HepG2 (cell line): ENCODE measurements around the gene EVI5. TPM values are rescaled to one million over a fixed set of nuclear protein-coding genes. Genes with fewer than 3 reads are reported as not detected.
A peak's percentile ranks its signal among the peaks of the same experiment; 100 is the strongest.

Experiments
- ATAC-seq: fragments of 200-7000 bp; cut with Tn5 transposase; 3 replicates; pipeline ENCODE4 v1.9.1; 2020; ENCODE audit warnings: mild to moderate bottlenecking, moderate library complexity
- BruUV-seq: library from RNA; stranded (reverse); fragments of 400-500 nt; replicated peaks from 2 replicates; lab custom pipeline; 2021; lab: Mats Ljungman, UMichigan
- CTCF ChIA-PET: fragments of 300-600 bp; formaldehyde crosslinking; extraction: SDS; loops from one replicate; lab custom pipeline; 2021; ENCODE audit warnings: low total read pairs, inconsistent platforms, low intra/inter-chr PET ratio; lab: Yijun Ruan, JAX
- POLR2A ChIA-PET: fragments of 350-600 bp; sonication (Branson Sonifier 250); formaldehyde crosslinking; loops from one replicate; lab custom pipeline; 2020; ENCODE audit warnings: antibody characterized with exemption, inconsistent platforms; lab: Yijun Ruan, JAX
- DNase-seq: peaks from one replicate; pipeline ENCODE4 v3.0.0-alpha.2; 2015; ENCODE audit warnings: low spot score
- FAIRE-seq: peaks from 3 replicates; lab custom pipeline; 2011; peaks lifted over from hg19 to GRCh38; lab: Jason Lieb, UNC
- H2AFZ ChIP-seq: one replicate; pipeline ENCODE4 v1.6.1; 2011; ENCODE audit warnings: low read length, inconsistent platforms
- H3K27ac ChIP-seq: fragments of 300-600 bp; 3 replicates; pipeline ENCODE4 v1.8.0; 2011; ENCODE audit warnings: mixed run types, mild to moderate bottlenecking, mixed read lengths, low read length, inconsistent platforms; ENCODE audit not compliant: insufficient read depth; ENCODE audit errors: extremely low read length
- H3K27me3 ChIP-seq, 2 experiments: fragments of 200-600 bp in 1 of 2; 2 replicates in 1 of 2; 3 replicates in 1 of 2; pipeline versions ENCODE4 v1.6.0 to v1.8.0; 2011; ENCODE audit warnings: low read length in 2 of 2, mild to moderate bottlenecking in 2 of 2, moderate library complexity in 2 of 2, inconsistent platforms in 1 of 2; ENCODE audit not compliant: insufficient read depth in 2 of 2, control insufficient read depth in 1 of 2
- H3K36me3 ChIP-seq, 2 experiments: fragments of 200-600 bp in 1 of 2; replicated peaks in 1 of 2; 2 replicates in 1 of 2; 3 replicates in 1 of 2; pipeline versions ENCODE4 v1.5.1 to v1.8.0; 2011; ENCODE audit warnings: low read length in 2 of 2, inconsistent platforms in 1 of 2; ENCODE audit not compliant: insufficient read depth in 2 of 2, control insufficient read depth in 1 of 2
- H3K4me1 ChIP-seq: 2 replicates; pipeline ENCODE4 v1.5.1; 2012; ENCODE audit warnings: low read length, inconsistent platforms; ENCODE audit not compliant: insufficient read depth
- H3K4me2 ChIP-seq: 2 replicates; pipeline ENCODE4 v1.6.0; 2011; ENCODE audit warnings: low read depth, low read length, inconsistent platforms
- H3K4me3 ChIP-seq, 3 experiments: fragments of 200-600 bp in 1 of 3; sonication (generic), shearing (Covaris generic) in 1 of 3; replicated peaks in 1 of 3; 2 replicates each; pipeline ENCODE4 v1.5.1; 2011 to 2016; ENCODE audit warnings: low read length in 3 of 3, inconsistent platforms in 2 of 3, low read depth in 2 of 3, mild to moderate bottlenecking in 2 of 3, control low read depth in 1 of 3, mixed read lengths in 1 of 3; ENCODE audit not compliant: insufficient read depth in 1 of 3
- H3K79me2 ChIP-seq: one replicate; pipeline ENCODE4 v1.6.1; 2011; ENCODE audit warnings: low read length, inconsistent platforms; ENCODE audit not compliant: insufficient read depth
- H3K9ac ChIP-seq: 2 replicates; pipeline ENCODE4 v1.6.0; 2011; ENCODE audit warnings: mild to moderate bottlenecking, low read depth, low read length, inconsistent platforms; ENCODE audit not compliant: insufficient read depth
- H3K9me3 ChIP-seq: 2 replicates; pipeline ENCODE4 v1.5.1; 2012; ENCODE audit warnings: mild to moderate bottlenecking, low read length
- H4K20me1 ChIP-seq: 2 replicates; pipeline ENCODE4 v1.6.0; 2011; ENCODE audit warnings: inconsistent platforms, mild to moderate bottlenecking, low read length, moderate library complexity; ENCODE audit not compliant: insufficient read depth
- JUNB ChIP-seq: sonication (generic); formaldehyde crosslinking; IDR thresholded peaks from 2 replicates; pipeline ENCODE4 v1.8.0; 2022; ENCODE audit warnings: missing genetic modification reagents, mild to moderate bottlenecking, borderline replicate concordance
- MIER3 ChIP-seq: IDR thresholded peaks from 2 replicates; pipeline ENCODE4 v1.6.1; 2016; ENCODE audit warnings: missing compliant biosample characterization, borderline replicate concordance
- MYNN ChIP-seq: sonication (generic); formaldehyde crosslinking; IDR thresholded peaks from 2 replicates; pipeline ENCODE4 v1.4.0; 2020; ENCODE audit warnings: mild to moderate bottlenecking, low read depth, missing genetic modification reagents
- TFAP4 ChIP-seq: sonication (generic); IDR thresholded peaks from 2 replicates; pipeline ENCODE4 v1.6.1; 2016; ENCODE audit warnings: low read depth, borderline replicate concordance
- WGBS: methylation state at CpG from one replicate; pipeline ENCODE4 v1.1.6; 2017; ENCODE audit warnings: low lambda C conversion rate; 5-methylcytosine and 5-hydroxymethylcytosine counted together
- in situ Hi-C: cut with HindIII; loops from 2 replicates; pipeline ENCODE4 v1.10.0; 2017; ENCODE audit warnings: low pct_unique_long_range_greater_than_20kb; ENCODE audit not compliant: extremely low pct_ligation_motif_present
- intact Hi-C: fragments of 100-400 bp; cut with micrococcal nuclease; formaldehyde crosslinking; loops from one replicate; pipeline ENCODE4 v1.10.0; 2022; ENCODE audit not compliant: unreplicated experiment
- polyA plus RNA-seq, 8 experiments: library from polyadenylated mRNA; depleted of rRNA in 3 of 8; stranded (reverse) in 7 of 8; unstranded in 1 of 8; fragments of >200 nt; fragmentation: Illumina TruSeq in 4 of 8; extraction: Trizol in 4 of 8; gene quantifications; 2 replicates each; pipeline versions ENCODE4 v1.2.1 to v1.2.3, GENCODE V29; 2011 to 2016; ENCODE audit warnings: low read depth in 4 of 8, missing spikeins in 1 of 8, mixed read lengths in 1 of 8; ENCODE audit not compliant: insufficient read depth in 1 of 8
- total RNA-seq, 5 experiments: library from RNA; depleted of rRNA; stranded (reverse); fragments of >200 nt; fragmentation: Illumina TruSeq; extraction: Trizol; gene quantifications; 2 replicates each; pipeline ENCODE4 v1.2.3, GENCODE V29; 2016; ENCODE audit warnings: low read depth in 1 of 5
- TF ChIP-seq, protein P1 (sequence below): sonication (generic); formaldehyde crosslinking; IDR thresholded peaks from 2 replicates; pipeline ENCODE4 v1.4.0; 2020; ENCODE audit warnings: mild to moderate bottlenecking, missing genetic modification reagents

Gene EVI5
- total and polyA plus RNA-seq, 2 of the 13 experiments (the other 11 are each of a cell fraction or from before 2014, with no cell fraction given), result 4.0 to 12.6 TPM

DNA sequence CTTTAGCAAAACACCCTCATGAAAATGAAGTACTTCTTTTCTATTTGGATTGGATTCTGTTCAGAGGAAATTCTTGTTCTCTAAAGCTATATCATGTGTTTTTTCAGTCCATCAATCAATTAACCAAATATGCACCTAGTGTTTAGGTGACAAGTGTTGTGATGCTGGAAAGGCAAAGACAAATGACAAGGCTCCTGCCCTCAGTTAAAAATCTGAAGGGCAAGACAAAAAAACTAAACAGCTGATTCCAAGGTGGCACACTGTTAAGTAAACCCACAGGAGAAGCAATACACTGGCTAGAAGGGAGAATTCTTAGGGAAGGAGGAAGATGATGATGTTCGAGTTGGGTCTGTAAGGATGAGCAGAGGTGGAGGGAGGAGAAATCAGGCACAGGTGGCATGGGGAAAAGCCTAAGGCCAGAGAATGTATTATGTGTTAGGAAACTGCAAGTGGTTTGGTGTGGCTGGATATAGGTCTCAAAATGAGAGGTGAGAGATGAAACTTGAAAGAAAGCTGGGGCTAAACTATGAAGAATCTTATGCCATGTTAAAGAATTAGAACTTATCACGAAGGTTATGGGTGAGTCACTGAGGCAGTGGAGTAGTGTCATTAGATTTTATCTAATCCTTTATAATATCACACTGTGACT, 246.4 kb downstream of the EVI5 start:
- DNase-seq (no peak), FAIRE-seq (no peak), ATAC-seq (no peak)
- no peaks in the 10 kb centered on the region for H3K9me3 ChIP-seq
- no peaks in the 10 kb centered on the region for H4K20me1 ChIP-seq
- no peaks in the 10 kb centered on the region for H3K36me3 ChIP-seq
- 97% methylated on average over 2 of the region's 2 CpGs for WGBS
- no peaks in the 10 kb centered on the region for H3K27me3 ChIP-seq
- H3K4me1 ChIP-seq, result peaks cover 30% of the 10 kb centered on the region
- intact Hi-C loops (no loop called here), in situ Hi-C loops (no loop called here)
- H3K79me2 ChIP-seq, result no peaks in the 10 kb centered on the region
- no peak overlapping the region for H2AFZ ChIP-seq
- no peak overlapping the region for H3K9ac ChIP-seq
- POLR2A ChIA-PET, result interaction anchor here (1.2 to 2.6 kb wide), 3 partner anchors 34 to 247 kb away, joined by 3 to 22 read pairs (median 15); partner anchors contain the start of genes EVI5 and GFI1
- CTCF ChIA-PET, result no interaction called here
- no TSS peak for BruUV-seq
- no peak overlapping the region for H3K4me2 ChIP-seq
- no peak overlapping the region for H3K4me3 ChIP-seq
- H3K27ac ChIP-seq, result peak overlapping the region; percentile 86
- TF ChIP-seq TFAP4 (peak; percentile 40; the same call in 1 of the 2 replicates), MYNN (CRISPR knock-in tag) (no peak)

GRCh38 chr1:92538048-92538412, 246.9 kb downstream of the EVI5 start:
- Histone ChIP-seq H3K4me2 (peak overlapping the region; percentile 55; the same call in 1 of the 2 replicates), H4K20me1 (no peaks in the 10 kb centered on the region), H3K79me2 (no peaks in the 10 kb centered on the region), H2AFZ (no peak overlapping the region), H3K4me3 (no peak overlapping the region), H3K27ac (peak overlapping the region; percentile 86), H3K4me1 (peaks cover 33% of the 10 kb centered on the region), H3K9ac (0 out of 2 replicates have a peak overlapping the region, but pooled peaks have one; percentile 39), H3K36me3 (no peaks in the 10 kb centered on the region), H3K27me3 (no peaks in the 10 kb centered on the region), H3K9me3 (no peaks in the 10 kb centered on the region)
- intact Hi-C loops (no loop called here), in situ Hi-C loops (no loop called here)
- no peak for FAIRE-seq
- TF ChIP-seq, protein P1, sequence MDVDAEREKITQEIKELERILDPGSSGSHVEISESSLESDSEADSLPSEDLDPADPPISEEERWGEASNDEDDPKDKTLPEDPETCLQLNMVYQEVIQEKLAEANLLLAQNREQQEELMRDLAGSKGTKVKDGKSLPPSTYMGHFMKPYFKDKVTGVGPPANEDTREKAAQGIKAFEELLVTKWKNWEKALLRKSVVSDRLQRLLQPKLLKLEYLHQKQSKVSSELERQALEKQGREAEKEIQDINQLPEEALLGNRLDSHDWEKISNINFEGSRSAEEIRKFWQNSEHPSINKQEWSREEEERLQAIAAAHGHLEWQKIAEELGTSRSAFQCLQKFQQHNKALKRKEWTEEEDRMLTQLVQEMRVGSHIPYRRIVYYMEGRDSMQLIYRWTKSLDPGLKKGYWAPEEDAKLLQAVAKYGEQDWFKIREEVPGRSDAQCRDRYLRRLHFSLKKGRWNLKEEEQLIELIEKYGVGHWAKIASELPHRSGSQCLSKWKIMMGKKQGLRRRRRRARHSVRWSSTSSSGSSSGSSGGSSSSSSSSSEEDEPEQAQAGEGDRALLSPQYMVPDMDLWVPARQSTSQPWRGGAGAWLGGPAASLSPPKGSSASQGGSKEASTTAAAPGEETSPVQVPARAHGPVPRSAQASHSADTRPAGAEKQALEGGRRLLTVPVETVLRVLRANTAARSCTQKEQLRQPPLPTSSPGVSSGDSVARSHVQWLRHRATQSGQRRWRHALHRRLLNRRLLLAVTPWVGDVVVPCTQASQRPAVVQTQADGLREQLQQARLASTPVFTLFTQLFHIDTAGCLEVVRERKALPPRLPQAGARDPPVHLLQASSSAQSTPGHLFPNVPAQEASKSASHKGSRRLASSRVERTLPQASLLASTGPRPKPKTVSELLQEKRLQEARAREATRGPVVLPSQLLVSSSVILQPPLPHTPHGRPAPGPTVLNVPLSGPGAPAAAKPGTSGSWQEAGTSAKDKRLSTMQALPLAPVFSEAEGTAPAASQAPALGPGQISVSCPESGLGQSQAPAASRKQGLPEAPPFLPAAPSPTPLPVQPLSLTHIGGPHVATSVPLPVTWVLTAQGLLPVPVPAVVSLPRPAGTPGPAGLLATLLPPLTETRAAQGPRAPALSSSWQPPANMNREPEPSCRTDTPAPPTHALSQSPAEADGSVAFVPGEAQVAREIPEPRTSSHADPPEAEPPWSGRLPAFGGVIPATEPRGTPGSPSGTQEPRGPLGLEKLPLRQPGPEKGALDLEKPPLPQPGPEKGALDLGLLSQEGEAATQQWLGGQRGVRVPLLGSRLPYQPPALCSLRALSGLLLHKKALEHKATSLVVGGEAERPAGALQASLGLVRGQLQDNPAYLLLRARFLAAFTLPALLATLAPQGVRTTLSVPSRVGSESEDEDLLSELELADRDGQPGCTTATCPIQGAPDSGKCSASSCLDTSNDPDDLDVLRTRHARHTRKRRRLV (CRISPR knock-in tag), result peak; percentile 82; the same call in 1 of the 2 replicates
- no peak for TF ChIP-seq MIER3
- TF ChIP-seq JUNB, result no peak
- BruUV-seq, result no TSS peak
- ChIA-PET POLR2A (interaction anchor here (1.2 to 2.6 kb wide), 3 partner anchors 34 to 247 kb away, joined by 3 to 22 read pairs (median 15); partner anchors contain the start of genes EVI5 and GFI1), CTCF (no interaction called here)
- no peak for ATAC-seq
- 86% methylated on average over 2 of the region's 2 CpGs for WGBS
- DNase-seq, result no peak
